Measurements from ENCODE around the gene GMDS.

Gene GMDS

GRCh38 chr6:2033544-2033943 is 211.9 kb downstream of the GMDS start:
- no peak for DNase-seq

- DNase-seq: peak; percentile 49
These were observed 214.6 kb downstream of the GMDS start for GRCh38 chr6:2030682-2031244.

GRCh38 chr6:2029952-2030351 is 215.5 kb downstream of the GMDS start:
- no peak for DNase-seq

- no peak for DNase-seq
These were observed 216.1 kb downstream of the GMDS start for GRCh38 chr6:2029130-2029794.

GRCh38 chr6:2028457-2029038 is 216.9 kb downstream of the GMDS start:
- peak; percentile 84 for DNase-seq

- DNase-seq: no peak
These were observed 219.3 kb downstream of the GMDS start for GRCh38 chr6:2026133-2026532.

- DNase-seq: peak; percentile 93
These were observed 223.7 kb downstream of the GMDS start for GRCh38 chr6:2021713-2022125.

- DNase-seq: peak; percentile 69
These were observed 224.5 kb downstream of the GMDS start for GRCh38 chr6:2020909-2021308.

GRCh38 chr6:2019051-2019450 is 226.4 kb downstream of the GMDS start:
- no peak for DNase-seq

- DNase-seq: no peak
These were observed 229.4 kb downstream of the GMDS start for GRCh38 chr6:2016040-2016439.

GRCh38 chr6:2008383-2008976 is 236.9 kb downstream of the GMDS start:
- DNase-seq: no peak

GRCh38 chr6:2007165-2007564 is 238.2 kb downstream of the GMDS start:
- DNase-seq: no peak

- DNase-seq: no peak
These were observed 240.5 kb downstream of the GMDS start for GRCh38 chr6:2004888-2005287.

GRCh38 chr6:2000962-2001361 is 244.4 kb downstream of the GMDS start:
- DNase-seq: no peak

- no peak for DNase-seq
These were observed 247.7 kb downstream of the GMDS start for GRCh38 chr6:1997702-1998101.

GRCh38 chr6:1995636-1996035 is 249.8 kb downstream of the GMDS start:
- no peak for DNase-seq

- no peak for DNase-seq
These were observed 252.4 kb downstream of the GMDS start for GRCh38 chr6:1993042-1993441.

GRCh38 chr6:1991332-1991878 is 254.0 kb downstream of the GMDS start:
- DNase-seq: no peak

GRCh38 chr6:1988843-1989242 is 256.6 kb downstream of the GMDS start:
- DNase-seq: no peak

GRCh38 chr6:1987640-1988039 is 257.8 kb downstream of the GMDS start:
- DNase-seq: no peak

- DNase-seq: no peak
These were observed 258.8 kb downstream of the GMDS start for GRCh38 chr6:1986454-1987243.

GRCh38 chr6:1984346-1984994 is 260.9 kb downstream of the GMDS start:
- no peak for DNase-seq

- no peak for DNase-seq
These were observed 261.6 kb downstream of the GMDS start for GRCh38 chr6:1983850-1984249.
